H9 (cell line): ENCODE results near the gene TIAM1. TPM values are rescaled to one million over a fixed set of nuclear protein-coding genes. Genes with fewer than 3 reads are reported as not detected.
A peak's percentile ranks its signal among the peaks of the same experiment; 100 is the strongest.

Experiments
- DNase-seq: peaks from one replicate; pipeline ENCODE4 v3.0.0-alpha.2; 2017
- H2AFZ ChIP-seq: one replicate; pipeline ENCODE4 v1.6.1; 2013; ENCODE audit warnings: mild to moderate bottlenecking, low read length, control low read depth, moderate library complexity
- H2AK5ac ChIP-seq: 2 replicates; pipeline ENCODE4 v1.6.1; 2013; ENCODE audit warnings: low read length, control low read depth, mixed read lengths; ENCODE audit not compliant: insufficient read length
- H2BK120ac ChIP-seq: one replicate; pipeline ENCODE4 v1.6.1; 2013; ENCODE audit warnings: low read depth, mild to moderate bottlenecking, low read length, control low read depth, inconsistent platforms; ENCODE audit not compliant: poor library complexity, severe bottlenecking
- H2BK12ac ChIP-seq: 2 replicates; pipeline ENCODE4 v1.6.1; 2013; ENCODE audit warnings: low read length, control low read depth, mixed read lengths, low read depth; ENCODE audit not compliant: insufficient read length
- H2BK15ac ChIP-seq: 2 replicates; pipeline ENCODE4 v1.6.1; 2013; ENCODE audit warnings: low read depth, low read length, control low read depth
- H2BK20ac ChIP-seq: one replicate; pipeline ENCODE4 v1.6.1; 2013; ENCODE audit warnings: low read depth, mild to moderate bottlenecking, low read length, control low read depth, inconsistent platforms; ENCODE audit not compliant: poor library complexity, severe bottlenecking
- H2BK5ac ChIP-seq: 2 replicates; pipeline ENCODE4 v1.6.1; 2013; ENCODE audit warnings: low read length, control low read depth, mixed read lengths; ENCODE audit not compliant: insufficient read length
- H3K14ac ChIP-seq: 2 replicates; pipeline ENCODE4 v1.6.1; 2013; ENCODE audit warnings: low read length, control low read depth; ENCODE audit not compliant: insufficient read depth
- H3K18ac ChIP-seq: 2 replicates; pipeline ENCODE4 v1.6.1; 2013; ENCODE audit warnings: low read depth, mild to moderate bottlenecking, mixed read lengths, low read length, control low read depth; ENCODE audit not compliant: insufficient read length
- H3K23ac ChIP-seq: 2 replicates; pipeline ENCODE4 v1.6.1; 2013; ENCODE audit warnings: low read length, control low read depth, mixed read lengths, low read depth; ENCODE audit not compliant: insufficient read length
- H3K23me2 ChIP-seq: 2 replicates; pipeline ENCODE4 v1.6.1; 2013; ENCODE audit warnings: low read depth, mild to moderate bottlenecking, mixed read lengths, low read length, control low read depth; ENCODE audit not compliant: insufficient read length, poor library complexity, severe bottlenecking
- H3K27ac ChIP-seq: 2 replicates; pipeline ENCODE4 v1.5.1; 2013; ENCODE audit warnings: low read length, control low read depth, mixed read lengths, low read depth; ENCODE audit not compliant: insufficient read length
- H3K27me3 ChIP-seq: 2 replicates; pipeline ENCODE4 v1.6.1; 2013; ENCODE audit warnings: low read length, control low read depth, inconsistent platforms; ENCODE audit not compliant: insufficient read depth
- H3K4ac ChIP-seq: 2 replicates; pipeline ENCODE4 v1.6.1; 2013; ENCODE audit warnings: low read depth, mild to moderate bottlenecking, control low read depth, inconsistent platforms, low read length, moderate library complexity
- H3K4me1 ChIP-seq: 2 replicates; pipeline ENCODE4 v1.6.1; 2013; ENCODE audit warnings: low read length, control low read depth, inconsistent platforms; ENCODE audit not compliant: insufficient read depth
- H3K4me2 ChIP-seq: 2 replicates; pipeline ENCODE4 v1.6.1; 2013; ENCODE audit warnings: low read length, control low read depth, mixed read lengths; ENCODE audit not compliant: insufficient read length, insufficient read depth
- H3K56ac ChIP-seq: 2 replicates; pipeline ENCODE4 v1.6.1; 2013; ENCODE audit warnings: low read depth, mild to moderate bottlenecking, mixed read lengths, low read length, control low read depth; ENCODE audit not compliant: insufficient read length
- H3K79me1 ChIP-seq: 2 replicates; pipeline ENCODE4 v1.6.1; 2013; ENCODE audit warnings: low read depth, mild to moderate bottlenecking, moderate library complexity, low read length, control low read depth, inconsistent platforms; ENCODE audit not compliant: insufficient read depth, poor library complexity, severe bottlenecking
- H3K79me2 ChIP-seq: 2 replicates; pipeline ENCODE4 v1.6.1; 2013; ENCODE audit warnings: low read length, control low read depth, inconsistent platforms; ENCODE audit not compliant: insufficient read depth
- H3K9ac ChIP-seq: 2 replicates; pipeline ENCODE4 v1.6.1; 2013; ENCODE audit warnings: low read length, control low read depth, mixed read lengths; ENCODE audit not compliant: insufficient read length; ENCODE audit errors: extremely low read depth
- H3K9me3 ChIP-seq: one replicate; pipeline ENCODE4 v1.6.1; 2013; ENCODE audit warnings: low read depth, low read length, inconsistent platforms; ENCODE audit not compliant: control insufficient read depth
- H3T11ph ChIP-seq: one replicate; pipeline ENCODE4 v1.6.1; 2013; ENCODE audit warnings: mild to moderate bottlenecking, low read length, control low read depth, inconsistent platforms
- H4K20me1 ChIP-seq: one replicate; pipeline ENCODE4 v1.6.1; 2013; ENCODE audit not compliant: control insufficient read depth, insufficient read length, insufficient read depth
- H4K5ac ChIP-seq: 2 replicates; pipeline ENCODE4 v1.6.1; 2013; ENCODE audit warnings: low read depth, mild to moderate bottlenecking, mixed read lengths, low read length, control low read depth; ENCODE audit not compliant: insufficient read length
- H4K8ac ChIP-seq: replicated peaks from 2 replicates; pipeline ENCODE4 v1.6.1; 2013; ENCODE audit warnings: low read length, control low read depth, mixed read lengths, low read depth; ENCODE audit not compliant: insufficient read length
- H4K91ac ChIP-seq: 2 replicates; pipeline ENCODE4 v1.6.1; 2013; ENCODE audit warnings: low read depth, mild to moderate bottlenecking, moderate library complexity, mixed read lengths, low read length, control low read depth; ENCODE audit not compliant: insufficient read length
- H3K27ac Mint-ChIP-seq, 3 experiments: 2 replicates in 2 of 3; 3 replicates in 1 of 3; pipeline ENCODE4 v1.8.0; 2020 to 2021; ENCODE audit warnings: mixed read lengths in 3 of 3, mild to moderate bottlenecking in 1 of 3, moderate library complexity in 1 of 3
- H3K27me3 Mint-ChIP-seq: 2 replicates; pipeline ENCODE4 v1.8.0; 2021; ENCODE audit warnings: low read depth, mild to moderate bottlenecking, moderate library complexity, mixed read lengths
- H3K36me3 Mint-ChIP-seq, 3 experiments: 2 replicates in 2 of 3; 3 replicates in 1 of 3; pipeline ENCODE4 v1.8.0; 2020 to 2021; ENCODE audit warnings: low read depth in 3 of 3, mixed read lengths in 3 of 3; ENCODE audit not compliant: insufficient read depth in 1 of 3
- H3K4me1 Mint-ChIP-seq, 2 experiments: 2 replicates each; pipeline ENCODE4 v1.8.0; 2020; ENCODE audit warnings: mixed read lengths in 2 of 2
- H3K4me3 Mint-ChIP-seq, 2 experiments: 2 replicates in 1 of 2; 3 replicates in 1 of 2; pipeline ENCODE4 v1.8.0; 2020 to 2021; ENCODE audit warnings: mild to moderate bottlenecking in 2 of 2, mixed read lengths in 2 of 2, moderate library complexity in 1 of 2
- H3K9me3 Mint-ChIP-seq, 2 experiments: 2 replicates in 1 of 2; 3 replicates in 1 of 2; pipeline ENCODE4 v1.8.0; 2020; ENCODE audit warnings: mild to moderate bottlenecking in 2 of 2, mixed read lengths in 2 of 2, moderate library complexity in 1 of 2
- WGBS: extraction: QIAGEN DNeasy Blood & Tissue Kit; methylation state at CpG from one replicate; pipeline ENCODE4 v1.1.7; 2013; ENCODE audit warnings: missing lambda C conversion rate, low lambda C conversion rate, mixed read lengths; ENCODE audit not compliant: insufficient read length; ENCODE audit errors: extremely low coverage; 5-methylcytosine and 5-hydroxymethylcytosine counted together
- total RNA-seq: library from RNA; stranded (reverse); gene quantifications from 2 replicates; pipeline ENCODE4 v1.2.1, GENCODE V29; 2021
- TF ChIP-seq, protein P1 (sequence below): fragments of 200-600 bp; sonication (generic); conservative IDR thresholded peaks from 3 replicates; pipeline ENCODE4 v1.8.0; 2021; ENCODE audit warnings: antibody characterized with exemption, mild to moderate bottlenecking

TIAM1 gene
- total RNA-seq, 1 experiment from 2014 or later: 23.1 TPM

DNA sequence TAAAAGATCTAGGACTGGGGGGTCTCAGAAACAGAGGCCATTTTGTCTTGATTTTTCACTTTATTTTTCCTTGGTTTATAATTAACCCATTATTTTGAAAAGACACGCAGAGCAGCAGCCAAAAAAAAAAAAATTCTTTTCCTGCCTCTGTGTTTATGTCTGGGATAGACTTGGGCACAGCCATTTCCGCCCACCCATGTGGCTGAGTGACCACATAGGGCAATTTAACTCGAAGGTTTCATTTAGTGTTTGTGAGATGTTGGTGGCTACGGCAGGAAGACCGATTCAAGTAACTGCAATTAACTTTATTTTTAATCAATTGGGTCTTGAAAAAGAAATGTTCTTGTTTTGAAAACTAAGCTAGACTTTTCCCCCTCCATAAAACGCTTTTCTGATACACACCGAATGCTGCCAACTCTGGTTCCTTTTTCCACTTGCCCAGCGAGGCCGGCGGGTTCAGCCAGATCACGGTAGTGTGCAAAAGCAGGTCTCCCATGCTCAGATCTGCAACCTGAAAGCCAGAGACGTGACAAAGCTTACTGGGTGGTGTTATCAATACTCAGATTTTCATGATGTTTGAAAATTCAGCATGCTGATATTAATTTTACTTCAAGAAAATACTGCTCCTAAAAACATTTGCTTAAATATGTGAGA lies 208.4 kb downstream of the TIAM1 start:
- Histone ChIP-seq H3K27ac (no peak overlapping the region), H2AFZ (no peak overlapping the region), H2BK15ac (no peak overlapping the region), H3K9ac (no peak overlapping the region), H3K79me2 (no peaks in the 10 kb centered on the region), H3K14ac (no peak overlapping the region), H3K4me2 (no peak overlapping the region), H2BK20ac (no peak overlapping the region), H4K5ac (no peak overlapping the region), H4K20me1 (no peaks in the 10 kb centered on the region), H4K91ac (no peak overlapping the region), H3K23me2 (no peaks in the 10 kb centered on the region), H4K8ac (no peak overlapping the region), H3K79me1 (no peaks in the 10 kb centered on the region), H2AK5ac (no peak overlapping the region), H3T11ph (no peak overlapping the region), H3K27me3 (no peaks in the 10 kb centered on the region), H3K9me3 (no peaks in the 10 kb centered on the region), H3K4ac (no peak overlapping the region), H2BK120ac (peak overlapping the region; percentile 23), H2BK5ac (no peak overlapping the region), H2BK12ac (no peak overlapping the region), H3K4me1 (no peaks in the 10 kb centered on the region), H3K23ac (no peak overlapping the region), H3K18ac (no peak overlapping the region), H3K56ac (no peak overlapping the region)
- Mint-ChIP-seq H3K4me3 (no peak overlapping the region), H3K9me3 (no peaks in the 10 kb centered on the region), H3K27me3 (no peaks in the 10 kb centered on the region), H3K4me1 (peaks cover 3 to 5% of the 10 kb centered on the region in 2 experiments; a peak in 3 of 4 replicates), H3K27ac (0 out of 7 replicates have a peak overlapping the region, but pooled peaks of 1 of the 3 experiments have one; percentile 49), H3K36me3 (peaks cover 13 to 23% (median 15%) of the 10 kb centered on the region in 3 experiments; a peak in 6 of 7 replicates)
- WGBS: no CpG with 5 or more reads among the region's 12 CpGs
- TF ChIP-seq, protein P1, sequence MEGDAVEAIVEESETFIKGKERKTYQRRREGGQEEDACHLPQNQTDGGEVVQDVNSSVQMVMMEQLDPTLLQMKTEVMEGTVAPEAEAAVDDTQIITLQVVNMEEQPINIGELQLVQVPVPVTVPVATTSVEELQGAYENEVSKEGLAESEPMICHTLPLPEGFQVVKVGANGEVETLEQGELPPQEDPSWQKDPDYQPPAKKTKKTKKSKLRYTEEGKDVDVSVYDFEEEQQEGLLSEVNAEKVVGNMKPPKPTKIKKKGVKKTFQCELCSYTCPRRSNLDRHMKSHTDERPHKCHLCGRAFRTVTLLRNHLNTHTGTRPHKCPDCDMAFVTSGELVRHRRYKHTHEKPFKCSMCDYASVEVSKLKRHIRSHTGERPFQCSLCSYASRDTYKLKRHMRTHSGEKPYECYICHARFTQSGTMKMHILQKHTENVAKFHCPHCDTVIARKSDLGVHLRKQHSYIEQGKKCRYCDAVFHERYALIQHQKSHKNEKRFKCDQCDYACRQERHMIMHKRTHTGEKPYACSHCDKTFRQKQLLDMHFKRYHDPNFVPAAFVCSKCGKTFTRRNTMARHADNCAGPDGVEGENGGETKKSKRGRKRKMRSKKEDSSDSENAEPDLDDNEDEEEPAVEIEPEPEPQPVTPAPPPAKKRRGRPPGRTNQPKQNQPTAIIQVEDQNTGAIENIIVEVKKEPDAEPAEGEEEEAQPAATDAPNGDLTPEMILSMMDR: no peak
- no peak for DNase-seq
